ENCODE measurements around the gene ARID2. TPM values are rescaled to one million over a fixed set of nuclear protein-coding genes. Genes with fewer than 3 reads are reported as not detected.

Gene ARID2
- total RNA-seq, 1 donor: 25.0 TPM

GRCh38 chr12:45946435-45946834 lies 216.9 kb downstream of the ARID2 start:
- DNase-seq (ENCODE audit: low read depth): no peak
- TF ChIP-seq, protein P1, sequence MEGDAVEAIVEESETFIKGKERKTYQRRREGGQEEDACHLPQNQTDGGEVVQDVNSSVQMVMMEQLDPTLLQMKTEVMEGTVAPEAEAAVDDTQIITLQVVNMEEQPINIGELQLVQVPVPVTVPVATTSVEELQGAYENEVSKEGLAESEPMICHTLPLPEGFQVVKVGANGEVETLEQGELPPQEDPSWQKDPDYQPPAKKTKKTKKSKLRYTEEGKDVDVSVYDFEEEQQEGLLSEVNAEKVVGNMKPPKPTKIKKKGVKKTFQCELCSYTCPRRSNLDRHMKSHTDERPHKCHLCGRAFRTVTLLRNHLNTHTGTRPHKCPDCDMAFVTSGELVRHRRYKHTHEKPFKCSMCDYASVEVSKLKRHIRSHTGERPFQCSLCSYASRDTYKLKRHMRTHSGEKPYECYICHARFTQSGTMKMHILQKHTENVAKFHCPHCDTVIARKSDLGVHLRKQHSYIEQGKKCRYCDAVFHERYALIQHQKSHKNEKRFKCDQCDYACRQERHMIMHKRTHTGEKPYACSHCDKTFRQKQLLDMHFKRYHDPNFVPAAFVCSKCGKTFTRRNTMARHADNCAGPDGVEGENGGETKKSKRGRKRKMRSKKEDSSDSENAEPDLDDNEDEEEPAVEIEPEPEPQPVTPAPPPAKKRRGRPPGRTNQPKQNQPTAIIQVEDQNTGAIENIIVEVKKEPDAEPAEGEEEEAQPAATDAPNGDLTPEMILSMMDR (IDR thresholded peaks at IDR 0.05; ENCODE audit: insufficient read depth, low read depth, low read length): no peak
- H3K4me3 ChIP-seq (ENCODE audit: low read depth, low read length): no peak overlapping the region

- H3K4me3 ChIP-seq (ENCODE audit: low read depth, low read length): no peak overlapping the region
- peak; percentile 78 for DNase-seq (ENCODE audit: low read depth)
- TF ChIP-seq, protein P1 (IDR thresholded peaks at IDR 0.05; ENCODE audit: insufficient read depth, low read depth, low read length): no peak
Observed at GRCh38 chr12:45948546-45948945, 219.0 kb downstream of the ARID2 start.

Small RNA genes within 50 kb of the gene (small RNA-seq; reads per million reads assigned to genes)
- not detected for gene RN7SL246P

Data from fibroblast of villous mesenchyme (primary cell).